CD4-positive, alpha-beta T cell treated with Interleukin-6 at 100 ng/mL for 8 hours (primary cell): ENCODE measurements around the gene EPHA2.
"Not testable (repeated sequence)": the region's sequence is repeated elsewhere in the genome, so short reads cannot be mapped to it uniquely, and the experiment has no call there.

Experiments used
- DNase-seq: peaks from one replicate; pipeline ENCODE4 v3.0.0-alpha.2; 2020; ENCODE audit warnings: mixed read lengths, low spot score

The EPHA2 gene

DNA sequence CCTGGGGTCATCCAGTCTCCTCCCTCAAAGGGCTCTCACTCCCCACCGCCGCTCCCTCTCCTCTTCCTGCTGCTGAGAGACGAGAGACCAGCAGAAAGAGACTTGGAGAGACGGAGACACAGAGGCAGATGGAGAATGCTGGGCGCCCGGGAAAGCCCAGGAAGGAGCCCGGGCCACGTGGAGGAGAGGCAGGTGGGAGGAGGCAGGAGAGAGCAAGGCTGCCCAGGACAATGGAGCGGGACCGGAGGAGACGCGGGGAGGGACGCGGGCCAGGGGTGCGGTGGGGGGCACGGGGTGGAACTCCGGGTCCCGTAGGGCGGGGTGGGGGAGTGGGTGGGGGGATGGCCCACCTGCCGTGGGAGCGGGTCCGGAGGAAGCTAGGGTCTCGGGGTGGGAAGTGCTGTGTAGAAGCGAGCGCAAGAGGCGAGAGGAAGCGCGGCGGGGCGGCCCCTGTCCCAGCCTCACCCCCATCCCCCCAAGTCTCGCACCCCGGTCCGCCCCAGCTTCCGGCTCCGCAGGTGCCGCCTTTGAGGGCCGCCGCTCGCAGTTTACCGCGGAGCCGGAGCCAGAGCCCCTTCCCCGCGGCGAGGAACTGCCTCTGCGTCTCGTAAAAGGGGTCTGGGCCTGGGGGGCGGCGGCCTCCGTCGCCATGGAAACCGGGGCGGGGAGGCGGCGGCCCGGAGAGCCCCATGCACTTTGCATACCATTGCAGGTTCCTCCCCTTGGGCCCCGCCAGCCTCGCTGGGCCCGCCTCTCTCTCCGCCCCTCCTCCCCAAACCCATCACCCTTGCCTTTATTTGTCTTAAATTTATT lies 11.7 kb upstream of the EPHA2 start:
- peak; percentile 53 for DNase-seq

DNA sequence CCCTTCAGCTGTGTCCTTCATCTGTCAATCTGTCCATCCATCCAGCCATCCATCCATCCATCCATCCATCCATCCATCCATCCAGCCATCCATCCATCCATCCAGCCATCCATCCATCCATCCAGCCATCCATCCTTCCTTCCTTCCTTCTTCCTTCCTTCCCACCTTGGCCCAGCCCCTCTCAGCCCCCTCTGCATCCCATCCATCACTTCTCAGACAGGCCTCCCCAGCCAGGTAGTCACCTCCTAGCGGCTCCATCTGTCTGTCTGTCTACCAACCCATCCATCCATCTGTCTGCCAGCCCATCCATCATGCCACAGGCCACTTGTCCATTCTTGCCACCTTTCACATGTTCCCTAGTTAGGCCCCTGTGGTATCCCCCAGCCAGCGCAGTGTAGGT lies 10.2 kb upstream of the EPHA2 start:
- no peak for DNase-seq

DNA sequence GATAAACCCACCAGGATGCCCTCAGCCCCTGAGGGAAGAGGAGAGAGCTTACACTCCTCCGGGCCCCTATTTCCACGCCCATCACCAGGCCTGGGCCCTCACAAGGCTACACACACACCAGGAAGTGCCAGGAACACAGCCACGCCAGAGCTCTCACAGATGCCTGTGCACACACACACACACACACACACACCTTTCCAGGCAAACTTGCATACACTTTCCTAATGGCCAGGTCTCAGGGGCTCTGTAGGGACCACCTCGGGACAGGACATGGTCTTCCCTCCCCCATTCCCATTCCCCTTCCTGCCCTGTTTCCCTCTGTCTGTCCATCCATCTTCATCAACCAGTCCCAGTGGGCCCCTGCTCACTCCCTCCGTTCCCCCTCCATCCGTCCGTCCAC lies 9.7 kb upstream of the EPHA2 start:
- no peak for DNase-seq

DNA sequence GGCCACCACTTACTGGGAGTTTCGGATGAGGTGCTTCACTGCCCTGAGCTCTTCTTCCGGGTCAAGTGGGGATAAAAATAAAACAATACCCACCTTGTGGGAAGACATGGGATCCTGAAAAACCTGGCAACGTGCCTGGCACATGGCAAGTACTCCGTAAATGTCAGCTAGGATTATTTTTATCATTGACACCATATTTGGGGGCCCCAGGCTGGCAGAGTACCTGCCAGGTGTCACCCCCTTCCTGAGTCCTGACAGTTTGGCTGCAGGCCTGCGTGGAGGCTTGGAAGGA lies 9.2 kb upstream of the EPHA2 start:
- DNase-seq, result no peak

DNA sequence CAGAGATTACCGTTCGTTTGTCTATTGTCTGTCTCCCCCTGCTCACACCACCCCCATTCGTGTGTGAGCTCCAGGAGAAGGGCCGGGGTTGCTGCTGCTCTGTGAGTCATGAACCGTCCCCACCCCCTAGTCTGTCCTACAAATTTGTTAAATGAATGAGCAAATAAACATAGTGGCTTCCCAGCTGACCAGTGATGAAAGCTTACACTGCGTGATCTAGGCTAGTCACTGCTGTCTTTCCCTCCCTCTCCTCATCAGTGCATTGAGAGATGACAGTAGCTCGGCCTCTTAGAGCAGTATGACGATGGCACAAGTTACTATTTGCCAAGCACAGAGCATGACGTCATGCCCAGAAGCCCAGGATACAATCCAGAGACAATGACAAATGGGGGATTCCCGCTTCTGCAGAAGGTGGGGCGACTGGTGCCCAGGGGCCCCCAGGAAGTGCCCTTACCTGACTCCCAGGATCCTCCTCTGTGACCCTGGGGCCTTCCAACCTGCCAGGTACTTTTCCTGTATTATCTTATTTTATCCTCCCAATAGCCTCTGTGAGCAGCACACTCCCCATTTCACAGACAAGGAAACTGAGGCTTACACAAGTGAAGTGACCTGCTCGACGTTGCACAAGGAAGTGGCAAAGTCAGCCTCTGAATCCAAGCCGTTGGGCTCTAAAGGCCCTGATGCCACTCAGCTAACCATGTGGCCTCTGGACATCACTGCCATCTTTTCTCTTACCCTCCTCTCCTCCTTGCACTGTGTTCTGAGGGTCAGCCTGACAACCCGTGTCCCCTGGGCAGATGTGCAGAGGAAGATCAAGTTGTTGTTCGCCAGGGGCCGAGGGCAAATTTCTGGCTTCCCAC lies 8.6 kb upstream of the EPHA2 start:
- DNase-seq, result no peak

DNA sequence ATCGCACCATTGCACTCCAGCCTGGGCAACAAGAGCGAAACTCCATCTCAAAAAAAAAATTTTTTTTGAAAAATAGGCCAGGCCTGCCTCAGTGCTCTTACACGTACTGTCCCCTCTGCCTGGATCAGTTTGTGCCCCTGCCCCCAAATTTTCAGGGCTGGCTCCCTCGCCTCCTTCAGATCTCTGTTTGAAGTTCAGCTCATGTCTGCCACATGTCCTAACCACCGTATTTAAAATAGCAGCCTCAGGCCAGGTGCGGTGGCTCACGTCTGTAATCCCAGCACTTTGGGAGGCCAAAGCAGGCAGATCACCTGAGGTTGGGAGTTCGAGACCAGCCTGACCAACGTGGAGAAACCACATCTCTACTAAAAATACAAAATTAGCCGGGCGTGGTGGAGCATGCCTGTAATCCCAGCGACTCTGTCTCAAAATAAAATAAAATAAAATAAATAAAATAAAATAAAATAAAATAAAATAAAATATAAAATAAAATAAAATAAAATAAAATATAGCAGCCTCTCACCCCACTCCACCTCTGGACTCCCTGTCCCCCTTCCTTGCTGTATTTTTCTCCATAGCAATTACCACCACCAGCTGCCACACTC lies 7.8 kb upstream of the EPHA2 start:
- DNase-seq, result not testable (repeated sequence)

DNA sequence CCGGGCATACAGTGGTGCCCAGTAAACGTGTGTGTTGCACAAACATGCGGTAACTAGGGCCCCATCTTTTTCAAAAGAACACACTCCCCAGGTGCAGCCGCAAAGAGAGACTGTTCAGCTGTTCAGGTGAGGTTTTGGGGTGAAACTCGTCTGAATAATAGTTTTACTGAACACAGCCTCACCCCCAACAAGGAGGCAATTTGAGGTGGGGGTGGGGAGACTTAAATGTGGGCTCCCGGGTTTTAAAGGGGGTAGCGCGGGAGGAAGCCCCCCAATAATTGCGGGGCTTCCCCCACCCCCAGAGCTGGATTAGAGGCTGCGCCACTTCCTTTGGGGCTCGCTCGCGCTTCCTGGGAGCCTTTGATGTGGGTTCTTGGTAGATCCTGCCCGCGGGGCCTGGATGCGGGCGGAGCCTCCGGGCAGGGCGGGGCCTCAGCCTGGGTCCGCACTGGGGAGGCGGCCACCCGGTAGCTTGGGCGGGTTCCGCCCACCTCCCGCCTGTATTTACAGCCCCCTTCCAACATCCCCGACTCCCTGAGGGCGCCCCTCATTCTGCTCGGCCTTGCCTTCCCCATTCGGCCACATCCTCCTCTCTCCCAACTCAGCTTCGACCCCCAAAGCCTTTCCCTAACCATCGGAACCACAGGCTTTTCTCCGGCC lies 6.4 kb upstream of the EPHA2 start:
- peak; percentile 63 for DNase-seq

DNA sequence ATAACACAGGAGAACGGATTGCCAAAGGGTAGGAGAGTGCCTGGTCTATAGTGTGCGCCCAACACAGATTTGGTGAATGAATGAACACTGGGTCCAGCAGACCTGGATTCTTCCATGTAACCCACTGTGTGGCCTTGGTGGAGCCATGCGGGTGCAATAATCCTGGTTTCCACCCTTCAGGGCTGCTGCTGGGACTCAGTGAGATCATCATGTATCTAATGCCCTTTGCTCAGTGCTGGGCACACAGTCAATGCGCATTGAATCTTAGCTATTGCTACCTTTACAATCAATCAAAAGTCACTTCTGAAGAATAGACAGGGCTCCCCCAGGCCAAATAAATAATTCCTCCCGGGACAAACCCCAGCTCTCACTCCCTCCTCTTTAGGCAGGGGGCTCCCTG lies 5.8 kb upstream of the EPHA2 start:
- no peak for DNase-seq

DNA sequence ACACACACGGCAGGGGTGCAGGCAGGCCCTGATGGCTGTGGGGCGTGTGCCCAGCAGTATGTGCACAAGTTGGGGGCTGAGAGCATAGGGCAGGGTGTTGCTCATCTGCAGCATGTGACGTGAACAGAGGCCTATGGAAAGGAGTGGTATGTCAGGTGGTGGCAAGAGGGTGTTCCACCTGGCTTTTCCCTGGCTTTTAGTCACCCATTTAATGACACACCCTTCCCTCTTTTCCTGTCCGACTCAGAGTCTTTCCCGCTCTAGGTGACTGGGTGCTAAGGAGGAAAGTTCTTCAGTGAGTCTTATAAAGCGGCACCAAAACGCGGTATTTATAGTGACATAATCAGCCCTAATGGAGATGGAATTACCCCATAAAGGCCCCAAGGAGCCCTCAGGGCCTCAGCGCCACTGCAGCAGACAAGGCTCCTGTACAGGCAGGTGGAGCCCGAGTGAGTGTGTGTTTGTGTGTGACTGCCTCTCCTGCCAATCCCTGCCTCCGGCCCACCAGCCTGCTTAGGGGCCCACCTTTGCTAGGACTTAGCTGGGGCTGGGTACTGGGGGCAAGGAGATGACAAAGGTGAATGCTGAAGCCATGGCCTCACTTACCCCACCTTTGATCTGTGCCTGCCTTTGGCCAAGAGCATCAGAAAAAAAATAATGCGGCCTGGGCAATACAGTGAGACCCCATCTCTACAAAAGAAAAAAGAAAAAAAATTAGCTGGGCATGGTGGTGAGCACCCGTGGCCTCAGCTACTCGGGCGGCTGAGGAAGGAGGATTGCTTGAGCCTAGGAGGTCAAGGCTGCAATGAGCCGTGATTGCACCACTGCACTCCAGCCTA lies 3.3 kb upstream of the EPHA2 start:
- DNase-seq, result no peak

DNA sequence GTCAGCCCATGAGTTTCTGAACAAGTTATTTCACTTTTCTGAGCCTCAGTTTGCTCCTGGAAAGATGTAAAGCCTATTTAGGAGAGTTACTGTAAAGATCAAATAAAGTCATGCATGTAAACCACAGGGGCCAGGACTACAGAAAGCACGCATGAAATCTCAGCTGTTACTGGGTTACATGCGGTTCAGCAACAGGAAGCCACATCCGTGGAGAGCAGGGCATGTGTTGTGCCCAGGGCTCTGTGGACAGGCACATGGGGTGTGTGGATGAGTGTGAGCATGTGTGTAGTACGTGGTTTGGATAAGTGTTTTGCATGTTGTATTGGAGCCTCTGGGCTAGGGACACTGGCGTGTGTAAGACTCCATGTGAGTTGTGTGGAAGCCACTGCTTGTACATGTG lies 2.2 kb upstream of the EPHA2 start:
- peak; percentile 61 for DNase-seq

DNA sequence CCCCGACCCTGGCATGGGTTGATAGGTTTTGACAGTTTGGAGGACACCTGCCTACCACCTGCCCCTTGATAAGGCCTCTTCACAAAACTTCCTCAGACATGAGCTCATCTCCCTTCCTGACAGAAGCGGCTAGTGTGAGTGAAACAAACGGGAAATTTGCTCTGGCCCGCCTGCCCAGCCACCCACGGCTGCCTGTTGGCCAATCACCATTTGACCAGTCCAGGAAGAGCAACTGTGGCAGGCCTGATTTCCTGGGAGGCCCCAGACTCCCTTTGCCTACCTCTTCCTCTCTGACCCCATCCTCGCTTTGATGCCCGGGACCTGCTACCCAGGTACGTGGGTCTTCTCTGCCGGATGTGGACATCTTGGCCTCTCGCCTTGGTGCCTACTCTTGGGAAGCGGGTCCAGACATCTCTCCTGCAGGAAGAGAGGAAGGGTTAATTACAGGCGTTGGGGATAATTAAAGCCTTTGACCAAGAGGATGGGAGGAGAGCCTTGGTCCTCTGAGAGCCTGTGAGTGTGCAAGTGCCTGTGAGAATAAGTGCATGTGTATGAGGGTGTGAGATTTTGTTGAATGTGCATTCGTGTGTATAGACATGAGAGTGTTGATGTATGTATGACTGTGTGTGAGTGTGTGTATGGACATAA lies 1.1 kb upstream of the EPHA2 start:
- DNase-seq, result no peak

DNA sequence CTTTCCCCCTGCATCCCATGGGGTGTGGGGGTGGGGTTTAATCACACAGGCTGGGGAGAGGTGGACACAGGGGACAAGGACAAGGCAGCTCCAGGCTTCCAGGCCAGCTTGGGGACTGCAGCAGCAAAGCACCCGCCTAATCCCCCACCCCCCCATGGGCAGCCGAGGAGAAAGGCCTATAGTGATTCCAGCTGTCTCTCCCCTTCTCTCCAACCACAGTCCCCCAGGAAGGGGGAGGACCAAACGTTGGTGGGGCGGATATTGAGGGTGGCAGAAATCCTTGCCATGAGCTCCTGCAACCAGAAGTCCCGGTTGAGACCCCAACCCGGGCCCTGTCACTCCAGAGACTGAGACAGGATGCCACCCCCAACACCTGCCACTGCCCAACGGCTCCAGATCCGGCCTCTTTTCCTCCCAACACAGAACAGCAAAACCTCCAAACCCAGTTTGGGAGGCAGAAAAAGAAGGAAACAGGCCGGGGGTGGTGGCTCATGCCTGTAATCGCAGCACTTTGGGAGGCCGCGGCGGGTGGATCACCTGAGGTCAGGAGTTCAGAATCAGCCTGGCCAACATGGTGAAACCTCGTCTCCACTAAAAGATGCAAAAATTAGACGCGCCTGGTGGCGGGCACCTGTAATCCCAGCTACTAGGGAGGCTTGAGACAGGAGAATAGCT lies 1.7 kb downstream of the EPHA2 start:
- no peak for DNase-seq

DNA sequence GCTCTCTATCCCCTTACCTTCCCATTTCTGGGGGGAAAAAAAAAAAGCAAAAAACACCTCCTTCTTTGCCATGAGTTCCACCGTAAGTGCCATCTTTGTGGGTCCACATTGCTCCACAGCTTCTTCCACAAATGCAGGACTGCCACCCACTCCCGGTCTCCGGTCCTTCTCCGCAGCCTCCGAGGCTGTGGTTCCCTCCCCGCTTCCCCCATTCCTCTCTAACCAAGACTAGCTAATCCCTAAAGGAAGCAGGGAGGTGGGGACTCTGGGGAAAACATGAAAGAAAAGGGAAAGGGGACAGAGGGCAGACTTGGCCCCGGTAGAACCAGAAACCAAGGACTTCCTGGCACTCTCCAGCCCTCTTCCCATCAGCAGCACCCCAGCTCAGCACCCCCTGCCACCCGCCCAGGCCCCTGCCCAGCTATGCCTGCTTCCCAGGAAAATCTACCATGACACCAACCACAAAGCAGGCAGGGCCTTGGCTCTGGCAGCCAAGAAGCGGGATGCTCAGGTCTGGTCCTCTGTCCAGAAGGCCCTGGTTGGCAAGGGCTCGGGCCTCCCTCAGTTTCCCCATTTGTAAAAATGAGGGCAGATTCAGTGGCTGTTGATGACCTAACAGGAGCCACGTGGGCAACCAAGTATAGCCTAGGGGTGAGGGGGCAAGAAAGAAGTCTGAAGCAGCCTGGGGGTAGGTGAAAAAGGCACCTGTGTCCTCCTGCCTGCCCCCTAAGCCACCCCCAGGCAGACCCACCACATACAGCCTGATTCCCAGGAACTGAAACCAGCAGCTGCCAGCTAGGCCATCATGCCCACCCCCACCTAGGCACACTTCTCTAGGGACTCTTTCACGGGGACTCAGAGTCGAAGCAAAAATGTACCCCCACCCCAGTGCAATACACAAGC lies 2.5 kb downstream of the EPHA2 start:
- DNase-seq, result no peak

DNA sequence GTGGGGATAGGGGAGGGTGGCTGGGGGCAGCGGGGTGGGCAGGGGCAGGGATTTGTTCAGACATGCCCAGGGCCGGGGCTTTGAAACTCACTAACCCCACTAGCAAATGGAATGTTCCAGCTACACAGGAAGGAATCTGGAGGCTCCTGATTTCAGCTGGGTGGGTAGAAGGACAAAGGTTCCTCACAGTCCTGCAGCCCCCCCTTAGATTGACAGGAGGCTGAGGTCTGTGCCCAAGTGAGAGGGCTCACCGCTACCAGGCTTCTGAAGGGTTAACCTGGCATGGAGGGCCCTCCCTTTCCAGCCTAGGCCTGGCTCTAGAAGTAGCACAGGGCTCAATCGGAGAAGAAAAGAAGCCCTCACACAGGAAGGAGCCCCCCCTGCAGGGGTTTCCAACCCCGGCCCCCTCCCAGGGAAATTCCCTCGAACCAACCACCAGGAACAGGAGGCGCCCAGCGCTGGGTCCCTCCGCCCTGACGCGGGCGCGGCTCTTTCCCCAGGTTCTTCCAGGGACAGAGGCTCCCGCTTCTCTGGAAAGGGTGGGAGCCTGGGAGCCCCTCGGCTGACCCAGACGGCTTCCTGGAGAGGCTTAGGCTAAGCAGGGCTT lies 3.3 kb downstream of the EPHA2 start:
- DNase-seq, result no peak

DNA sequence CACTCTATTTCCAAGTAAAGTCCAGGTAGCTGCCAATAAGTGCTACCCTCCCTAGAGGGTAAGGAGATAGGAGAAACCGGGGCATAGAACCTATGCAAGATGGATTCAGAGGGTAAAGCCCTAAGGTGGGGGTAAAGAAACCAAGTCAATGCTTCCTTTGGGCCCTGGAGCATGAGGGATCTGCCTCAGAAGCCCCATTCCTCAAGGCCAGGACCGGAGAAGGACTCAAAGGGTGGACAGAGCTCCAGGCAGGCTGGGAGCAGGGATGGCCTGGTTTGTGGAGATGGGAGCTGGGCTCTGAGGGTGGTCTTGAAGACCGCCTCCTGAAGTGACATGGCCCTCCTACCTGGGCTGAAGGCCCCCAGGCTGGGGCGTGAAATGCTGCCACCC lies 3.9 kb downstream of the EPHA2 start:
- no peak for DNase-seq

DNA sequence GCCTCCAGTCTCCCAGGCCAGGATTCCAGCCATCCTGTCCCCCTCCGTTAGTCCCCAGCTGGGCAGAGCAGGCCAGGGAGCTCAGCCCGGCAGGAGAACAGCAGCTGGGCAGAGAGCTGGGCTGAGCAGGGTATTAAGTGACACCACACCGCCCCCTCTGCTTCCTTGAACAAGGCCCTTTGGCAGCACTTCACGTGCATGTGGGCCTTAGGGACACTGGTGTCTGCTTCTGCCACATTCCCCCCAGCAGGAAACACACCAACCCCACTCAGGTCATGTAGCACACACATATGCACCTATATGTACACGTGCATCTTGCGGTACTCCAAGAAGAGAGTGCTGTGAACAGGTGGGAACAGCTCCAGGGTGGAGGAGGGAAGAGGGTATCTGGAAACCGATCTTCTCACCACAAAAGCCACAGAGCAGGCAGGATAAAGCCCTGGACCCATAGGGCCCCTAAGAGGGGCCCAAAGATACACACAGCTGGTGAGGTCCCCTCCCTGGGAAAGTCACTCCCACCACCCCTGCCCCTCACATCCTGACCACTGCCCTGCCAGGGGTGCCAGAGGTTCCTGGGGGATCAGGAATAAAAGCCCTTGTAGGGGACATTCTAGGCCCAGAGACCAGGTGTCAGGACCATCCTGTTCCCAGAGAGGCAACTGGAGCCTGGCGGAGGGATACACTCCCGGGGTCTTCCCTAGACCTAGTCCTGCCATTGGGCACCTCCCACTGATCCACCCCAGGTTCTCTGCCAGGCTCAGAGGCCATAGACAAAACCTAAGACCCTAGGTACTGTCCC lies 4.5 kb downstream of the EPHA2 start:
- DNase-seq, result no peak

DNA sequence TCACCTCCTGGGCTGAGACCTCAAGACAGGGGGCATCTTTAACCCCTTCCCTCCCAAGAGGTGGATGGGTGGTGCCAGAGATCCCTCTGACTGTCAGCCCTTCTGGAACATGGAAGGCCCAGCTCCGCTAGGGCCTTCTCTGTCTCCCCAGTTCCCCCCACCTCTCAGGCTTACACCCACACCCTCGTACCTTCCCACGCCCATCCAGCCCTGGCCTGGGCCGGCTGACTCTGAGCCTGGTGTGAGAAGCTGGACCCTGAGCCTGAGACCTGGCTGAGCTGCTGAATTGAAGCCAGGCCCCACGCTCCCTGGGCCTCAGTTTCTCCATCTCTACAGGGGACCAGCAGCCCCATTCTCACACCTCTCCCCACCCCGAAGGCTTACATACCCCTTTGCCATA lies 5.4 kb downstream of the EPHA2 start:
- no peak for DNase-seq
